DMS53 treated with DMSO at 0.1 percent for 48 hours (cell line): Measurements from ENCODE around the gene EEF1A2.
"Not testable (repeated sequence)": the region's sequence is repeated elsewhere in the genome, so short reads cannot be mapped to it uniquely, and the experiment has no call there.

Experiments used
- DNase-seq: peaks from one replicate; lab custom pipeline; 2025; ENCODE audit not compliant: unreplicated experiment; lab: John Stamatoyannopoulos, UW

The EEF1A2 gene

GRCh38 chr20:63521602-63522001 lies 22.7 kb upstream of the EEF1A2 start:
- no peak for DNase-seq

DNA sequence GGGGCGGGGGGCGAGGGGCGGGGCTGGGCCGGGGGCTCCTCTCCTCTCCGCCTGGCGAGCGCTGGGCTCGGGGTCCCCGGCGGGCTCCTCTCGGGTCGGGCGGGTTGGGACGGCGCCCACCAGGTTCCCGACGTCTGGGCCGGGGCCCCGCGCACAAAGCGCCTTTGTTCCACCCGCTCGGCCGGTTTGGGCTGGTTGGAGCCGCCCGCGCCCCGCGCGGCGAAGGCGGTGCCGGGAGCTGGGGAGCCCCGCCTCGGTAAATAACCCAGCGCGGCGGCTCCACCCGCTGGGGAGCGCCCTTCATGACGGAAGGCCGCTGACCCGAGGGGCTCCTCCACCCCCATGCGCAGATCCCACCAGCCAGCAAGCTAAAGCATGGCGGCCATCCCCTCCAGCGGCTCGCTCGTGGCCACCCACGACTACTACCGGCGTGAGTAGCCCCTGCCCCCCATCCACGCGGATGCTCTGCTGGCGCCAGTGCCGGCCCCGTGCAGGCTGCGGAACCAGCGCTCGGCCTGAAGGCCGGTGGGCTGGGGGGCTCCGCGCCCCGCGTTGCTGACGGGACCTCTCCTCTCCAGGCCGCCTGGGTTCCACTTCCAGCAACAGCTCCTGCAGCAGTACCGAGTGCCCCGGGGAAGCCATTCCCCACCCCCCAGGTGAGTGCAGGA lies 22.2 kb upstream of the EEF1A2 start:
- no peak for DNase-seq

DNA sequence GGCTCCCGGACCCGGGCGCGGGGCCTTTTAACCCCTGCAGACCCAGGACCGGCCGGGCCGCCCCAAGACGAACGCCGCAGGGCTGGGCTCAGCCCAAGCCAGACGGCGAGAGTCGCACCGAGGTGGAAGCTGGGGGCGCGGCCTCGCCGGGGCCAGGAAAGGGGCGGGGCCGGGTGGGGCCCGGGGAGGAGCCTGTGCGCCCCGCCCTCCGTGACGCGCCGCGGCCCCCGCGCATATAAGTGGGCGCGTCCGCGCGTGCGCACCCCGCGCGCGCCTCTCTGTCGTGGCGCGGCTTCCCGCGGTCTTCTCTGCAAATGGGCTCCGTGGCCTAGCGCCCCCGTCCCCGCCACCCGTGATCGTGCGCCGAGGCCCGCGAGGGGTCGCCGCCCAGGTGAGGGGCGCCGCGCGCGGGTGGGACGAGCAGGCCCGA lies 21.6 kb upstream of the EEF1A2 start, which contains the start of gene PPDPF:
PPDPF (plus strand) TSS at position 262 of the 430 bp plus-strand sequence. CDS start 544 bp downstream, outside the sequence.
- DNase-seq, result no peak

- no peak for DNase-seq
These were observed 21.0 kb upstream of the EEF1A2 start for GRCh38 chr20:63519668-63520503.

GRCh38 chr20:63518946-63519667 lies 20.2 kb upstream of the EEF1A2 start:
- DNase-seq, result no peak

- no peak for DNase-seq
These were observed 19.5 kb upstream of the EEF1A2 start for GRCh38 chr20:63518351-63518861.

- no peak for DNase-seq
These were observed 18.8 kb upstream of the EEF1A2 start for GRCh38 chr20:63517376-63518309.

GRCh38 chr20:63514520-63514919 lies 15.6 kb upstream of the EEF1A2 start:
- not testable (repeated sequence) for DNase-seq

GRCh38 chr20:63513207-63513606 lies 14.3 kb upstream of the EEF1A2 start:
- no peak for DNase-seq

- no peak for DNase-seq
These were observed 10.2 kb upstream of the EEF1A2 start for GRCh38 chr20:63509088-63509564.

- no peak for DNase-seq
These were observed 9.3 kb upstream of the EEF1A2 start for GRCh38 chr20:63508072-63508768.

DNA sequence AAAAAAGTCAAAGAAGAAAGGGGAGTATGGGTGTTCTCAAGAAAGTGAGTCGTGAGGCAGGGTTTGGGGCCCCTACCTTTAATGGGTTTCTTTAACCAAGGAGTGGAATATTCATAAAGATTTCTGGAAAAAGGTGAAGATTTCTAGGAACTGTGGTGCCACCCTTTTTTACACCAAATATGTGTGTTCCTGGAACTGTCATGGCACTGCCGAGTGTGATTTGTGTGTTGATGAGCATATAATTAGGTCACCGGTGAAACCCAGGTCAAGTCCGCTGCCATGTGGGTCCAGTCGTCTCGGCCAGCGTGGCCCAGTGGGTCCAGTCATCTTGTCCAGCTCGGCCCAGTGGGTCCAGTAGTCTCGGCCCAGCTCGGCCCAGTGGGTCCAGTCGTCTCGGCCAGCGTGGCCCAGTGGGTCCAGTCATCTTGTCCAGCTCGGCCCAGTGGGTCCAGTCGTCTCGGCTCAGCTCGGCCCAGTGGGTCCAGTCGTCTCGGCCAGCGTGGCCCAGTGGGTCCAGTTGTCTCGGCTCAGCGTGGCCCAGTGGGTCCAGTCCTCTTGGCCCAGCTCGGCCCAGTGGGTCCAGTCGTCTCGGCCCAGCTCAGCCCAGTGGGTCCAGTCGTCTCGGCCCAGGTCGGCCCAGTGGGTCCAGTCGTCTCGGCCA lies 8.3 kb upstream of the EEF1A2 start:
- DNase-seq, result no peak

GRCh38 chr20:63505723-63506122 lies 6.8 kb upstream of the EEF1A2 start:
- no peak for DNase-seq

GRCh38 chr20:63505281-63505680 lies 6.4 kb upstream of the EEF1A2 start:
- DNase-seq, result no peak

- no peak for DNase-seq
These were observed 5.8 kb upstream of the EEF1A2 start for GRCh38 chr20:63504642-63505041.

GRCh38 chr20:63503524-63503923 lies 4.6 kb upstream of the EEF1A2 start:
- no peak for DNase-seq

- DNase-seq, result no peak
These were observed 3.8 kb upstream of the EEF1A2 start for GRCh38 chr20:63502671-63503172.

GRCh38 chr20:63501818-63502670 lies 3.2 kb upstream of the EEF1A2 start:
- DNase-seq, result no peak
